SU-DHL-6 (cell line): Measurements from ENCODE around the gene LRRC47.

Source experiments
- H2AFZ ChIP-seq: fragments of 200-600 bp; sonication (generic); 2 replicates; pipeline ENCODE4 v1.6.1; 2014; ENCODE audit warnings: low read depth, mild to moderate bottlenecking, moderate library complexity, mixed read lengths, antibody characterized with exemption, low read length; ENCODE audit not compliant: severe bottlenecking
- H3F3A ChIP-seq: fragments of 200-600 bp; shearing (Covaris generic); 2 replicates; pipeline ENCODE4 v1.6.0; 2016; ENCODE audit warnings: antibody characterized with exemption, mild to moderate bottlenecking; ENCODE audit not compliant: insufficient read depth
- H3K27ac ChIP-seq: fragments of 200-600 bp; sonication (generic); 2 replicates; pipeline ENCODE4 v1.5.1; 2016; ENCODE audit warnings: low read depth, mild to moderate bottlenecking, low read length, moderate library complexity, mixed read lengths
- H3K27me3 ChIP-seq: fragments of 200-600 bp; sonication (generic), shearing (Covaris generic); 2 replicates; pipeline ENCODE4 v1.6.0; 2014; ENCODE audit warnings: mild to moderate bottlenecking, low read length
- H3K36me3 ChIP-seq: fragments of 200-600 bp; sonication (generic); 2 replicates; pipeline ENCODE4 v1.6.1; 2014; ENCODE audit warnings: mild to moderate bottlenecking, low read length, mixed read lengths
- H3K4me2 ChIP-seq: fragments of 300-600, 200-600 bp; shearing (Covaris generic), sonication (generic); 2 replicates; pipeline ENCODE4 v1.6.0; 2014; ENCODE audit warnings: low read length, low read depth, mild to moderate bottlenecking; ENCODE audit not compliant: poor library complexity, severe bottlenecking
- H3K4me3 ChIP-seq: fragments of 200-600 bp; sonication (generic); 2 replicates; pipeline ENCODE4 v1.5.1; 2014; ENCODE audit warnings: antibody characterized with exemption, low read length, mild to moderate bottlenecking, mixed read lengths; ENCODE audit not compliant: insufficient read depth, poor library complexity, severe bottlenecking
- H3K79me2 ChIP-seq: fragments of 200-600 bp; sonication (generic); 2 replicates; pipeline ENCODE4 v1.6.1; 2014; ENCODE audit warnings: mild to moderate bottlenecking, low read length, moderate library complexity; ENCODE audit not compliant: insufficient read depth
- H3K9ac ChIP-seq: fragments of 200-600 bp; sonication (generic); 2 replicates; pipeline ENCODE4 v1.7.0; 2014; ENCODE audit warnings: mild to moderate bottlenecking, low read length
- H3K9me2 ChIP-seq: fragments of 200-600 bp; sonication (generic); replicated peaks from 2 replicates; pipeline ENCODE4 v1.6.1; 2014; ENCODE audit warnings: low read length; ENCODE audit not compliant: insufficient read depth
- H3K9me3 ChIP-seq: fragments of 200-600 bp; sonication (generic); 2 replicates; pipeline ENCODE4 v1.6.1; 2014; ENCODE audit warnings: low read length, mixed read lengths; ENCODE audit not compliant: insufficient read depth
- H4K20me1 ChIP-seq: fragments of 200-600 bp; sonication (generic); 2 replicates; pipeline ENCODE4 v1.6.1; 2014; ENCODE audit warnings: low read depth, mild to moderate bottlenecking, antibody characterized with exemption, low read length, moderate library complexity, mixed read lengths
- EZH2phosphoT487 ChIP-seq: fragments of 200-600 bp; sonication (generic), shearing (Covaris generic); conservative IDR thresholded peaks from 2 replicates; pipeline ENCODE4 v1.6.1; 2018; ENCODE audit warnings: mild to moderate bottlenecking, antibody characterized with exemption, low read length, moderate library complexity, mixed read lengths
- TF ChIP-seq, protein P1 (sequence below): fragments of 200-600 bp; sonication (generic); IDR thresholded peaks from one replicate; pipeline ENCODE4 v1.5.1; 2017; ENCODE audit warnings: antibody characterized with exemption, mild to moderate bottlenecking, low read length, moderate library complexity; ENCODE audit not compliant: insufficient read depth, poor library complexity, severe bottlenecking

Gene LRRC47

DNA sequence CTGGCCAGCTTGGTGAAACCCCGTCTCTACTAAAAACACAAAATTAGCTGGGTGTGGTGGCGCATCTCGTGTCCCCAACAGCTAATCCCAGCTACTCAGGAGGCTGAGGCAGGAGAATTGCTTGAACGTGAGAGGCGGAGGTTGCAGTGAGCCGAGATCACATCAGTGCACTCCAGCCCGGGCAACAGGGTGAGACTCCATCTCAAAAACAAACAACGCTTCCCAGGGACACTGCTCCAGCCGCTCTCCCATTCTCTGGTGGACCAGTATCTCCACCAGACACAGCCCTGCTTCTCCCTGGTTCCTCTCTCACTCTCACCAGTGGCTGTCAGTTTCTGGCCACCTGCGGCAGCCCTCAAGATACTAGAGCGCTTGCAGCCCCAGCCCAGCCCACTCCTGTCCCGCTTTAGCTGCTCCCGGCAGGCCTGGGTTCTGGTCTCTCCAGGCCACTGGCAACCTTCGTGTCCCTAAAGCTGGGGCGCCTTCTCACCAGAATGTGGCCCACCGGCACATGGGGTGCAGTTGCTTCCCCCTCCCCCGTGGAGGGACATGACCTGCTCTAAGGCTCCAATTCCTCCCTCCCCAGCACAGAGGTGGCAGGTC lies 20.9 kb upstream of the LRRC47 start:
- H3F3A ChIP-seq = no peaks in the 10 kb centered on the region
- no peaks in the 10 kb centered on the region for H3K9me3 ChIP-seq
- H3K79me2 ChIP-seq = no peaks in the 10 kb centered on the region
- no peak overlapping the region for H3K27ac ChIP-seq
- no peaks in the 10 kb centered on the region for H4K20me1 ChIP-seq
- H3K4me3 ChIP-seq = no peak overlapping the region
- no peaks in the 10 kb centered on the region for H3K27me3 ChIP-seq
- H3K9me2 ChIP-seq = no peaks in the 10 kb centered on the region
- no peaks in the 10 kb centered on the region for H3K36me3 ChIP-seq
- no peak overlapping the region for H3K9ac ChIP-seq
- no peak overlapping the region for H3K4me2 ChIP-seq
- TF ChIP-seq, protein P1, sequence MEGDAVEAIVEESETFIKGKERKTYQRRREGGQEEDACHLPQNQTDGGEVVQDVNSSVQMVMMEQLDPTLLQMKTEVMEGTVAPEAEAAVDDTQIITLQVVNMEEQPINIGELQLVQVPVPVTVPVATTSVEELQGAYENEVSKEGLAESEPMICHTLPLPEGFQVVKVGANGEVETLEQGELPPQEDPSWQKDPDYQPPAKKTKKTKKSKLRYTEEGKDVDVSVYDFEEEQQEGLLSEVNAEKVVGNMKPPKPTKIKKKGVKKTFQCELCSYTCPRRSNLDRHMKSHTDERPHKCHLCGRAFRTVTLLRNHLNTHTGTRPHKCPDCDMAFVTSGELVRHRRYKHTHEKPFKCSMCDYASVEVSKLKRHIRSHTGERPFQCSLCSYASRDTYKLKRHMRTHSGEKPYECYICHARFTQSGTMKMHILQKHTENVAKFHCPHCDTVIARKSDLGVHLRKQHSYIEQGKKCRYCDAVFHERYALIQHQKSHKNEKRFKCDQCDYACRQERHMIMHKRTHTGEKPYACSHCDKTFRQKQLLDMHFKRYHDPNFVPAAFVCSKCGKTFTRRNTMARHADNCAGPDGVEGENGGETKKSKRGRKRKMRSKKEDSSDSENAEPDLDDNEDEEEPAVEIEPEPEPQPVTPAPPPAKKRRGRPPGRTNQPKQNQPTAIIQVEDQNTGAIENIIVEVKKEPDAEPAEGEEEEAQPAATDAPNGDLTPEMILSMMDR = no peak
- no peak for TF ChIP-seq EZH2phosphoT487
- H2AFZ ChIP-seq = no peak overlapping the region

DNA sequence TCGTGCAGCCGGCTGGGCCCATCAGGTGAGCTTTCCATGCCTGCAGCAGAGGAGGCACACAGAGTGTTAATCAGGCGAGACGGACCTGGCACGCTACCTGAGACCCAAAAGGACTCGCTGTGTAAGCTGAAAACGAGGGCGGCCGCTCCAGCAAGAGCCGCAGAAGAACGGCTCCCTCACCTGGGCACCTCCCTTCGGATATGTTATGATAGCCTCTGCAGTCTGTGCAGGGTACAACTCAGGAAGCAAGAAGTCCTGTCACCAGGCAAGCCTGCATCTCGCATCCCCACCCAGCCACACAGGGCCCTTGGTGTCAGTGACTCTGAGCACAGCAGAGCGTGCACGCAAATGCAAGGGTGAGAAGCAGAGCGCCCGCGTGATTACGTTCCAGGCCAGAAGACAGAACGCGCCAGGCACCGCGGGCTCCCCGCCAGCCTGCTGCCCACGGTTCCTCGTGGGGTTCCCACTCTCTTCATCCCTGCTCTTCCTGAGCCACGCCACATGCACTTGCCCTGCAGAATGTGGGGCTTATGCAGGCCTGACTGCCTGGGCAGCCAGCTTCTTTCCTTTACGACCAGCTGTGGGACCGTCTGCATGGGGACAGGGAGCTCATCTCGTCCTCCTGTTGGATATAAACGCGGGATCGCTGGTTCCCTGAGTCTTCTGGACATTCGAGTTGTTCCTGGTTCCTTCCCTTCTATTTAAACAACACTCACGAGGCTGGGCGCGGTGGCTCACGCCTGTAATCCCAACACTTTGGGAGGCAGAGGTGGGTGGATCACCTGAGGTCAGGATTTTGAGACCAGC lies 20.2 kb upstream of the LRRC47 start:
- H3K27ac ChIP-seq = no peak overlapping the region
- H3K27me3 ChIP-seq = no peaks in the 10 kb centered on the region
- no peaks in the 10 kb centered on the region for H4K20me1 ChIP-seq
- no peaks in the 10 kb centered on the region for H3K9me2 ChIP-seq
- no peaks in the 10 kb centered on the region for H3K36me3 ChIP-seq
- no peak overlapping the region for H3K9ac ChIP-seq
- H3K4me2 ChIP-seq = no peak overlapping the region
- no peaks in the 10 kb centered on the region for H3K79me2 ChIP-seq
- H2AFZ ChIP-seq = no peak overlapping the region
- H3K9me3 ChIP-seq = no peaks in the 10 kb centered on the region
- no peak overlapping the region for H3K4me3 ChIP-seq
- no peak for TF ChIP-seq EZH2phosphoT487
- TF ChIP-seq, protein P1 = no peak
- H3F3A ChIP-seq = no peaks in the 10 kb centered on the region

- Histone ChIP-seq H3K4me3 (no peak overlapping the region), H2AFZ (no peak overlapping the region), H3K9me3 (no peaks in the 10 kb centered on the region), H3K27me3 (no peaks in the 10 kb centered on the region), H3K9me2 (no peaks in the 10 kb centered on the region), H3K79me2 (no peaks in the 10 kb centered on the region), H4K20me1 (no peaks in the 10 kb centered on the region), H3K4me2 (no peak overlapping the region), H3K9ac (no peak overlapping the region), H3K36me3 (no peaks in the 10 kb centered on the region), H3K27ac (no peak overlapping the region), H3F3A (no peaks in the 10 kb centered on the region)
- no peak for TF ChIP-seq EZH2phosphoT487
- TF ChIP-seq, protein P1 = no peak
These were observed 18.7 kb upstream of the LRRC47 start for GRCh38 chr1:3814771-3815561.
